ENCODE results near the gene CDH4.
"Not testable (repeated sequence)": the region's sequence is repeated elsewhere in the genome, so short reads cannot be mapped to it uniquely, and the experiment has no call there.

DNA sequence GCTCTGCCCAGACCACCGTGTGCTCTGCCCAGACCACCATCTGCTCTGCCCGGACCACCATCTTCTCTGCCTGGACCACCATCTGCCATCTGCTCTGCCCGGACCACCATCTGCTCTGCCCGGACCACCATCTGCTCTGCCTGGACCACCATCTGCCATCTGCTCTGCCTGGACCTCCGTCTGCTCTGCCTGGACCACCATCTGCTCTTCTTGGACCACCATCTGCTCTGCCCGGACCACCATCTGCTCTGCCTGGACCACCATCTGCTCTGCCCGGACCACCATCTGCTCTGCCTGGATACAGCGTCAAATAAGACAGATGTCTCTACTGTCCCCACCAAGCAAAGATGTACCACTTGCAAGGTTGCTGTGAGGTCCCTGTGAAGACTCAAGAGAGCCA is 154.7 kb downstream of the CDH4 start:
- TF ChIP-seq, protein P1, sequence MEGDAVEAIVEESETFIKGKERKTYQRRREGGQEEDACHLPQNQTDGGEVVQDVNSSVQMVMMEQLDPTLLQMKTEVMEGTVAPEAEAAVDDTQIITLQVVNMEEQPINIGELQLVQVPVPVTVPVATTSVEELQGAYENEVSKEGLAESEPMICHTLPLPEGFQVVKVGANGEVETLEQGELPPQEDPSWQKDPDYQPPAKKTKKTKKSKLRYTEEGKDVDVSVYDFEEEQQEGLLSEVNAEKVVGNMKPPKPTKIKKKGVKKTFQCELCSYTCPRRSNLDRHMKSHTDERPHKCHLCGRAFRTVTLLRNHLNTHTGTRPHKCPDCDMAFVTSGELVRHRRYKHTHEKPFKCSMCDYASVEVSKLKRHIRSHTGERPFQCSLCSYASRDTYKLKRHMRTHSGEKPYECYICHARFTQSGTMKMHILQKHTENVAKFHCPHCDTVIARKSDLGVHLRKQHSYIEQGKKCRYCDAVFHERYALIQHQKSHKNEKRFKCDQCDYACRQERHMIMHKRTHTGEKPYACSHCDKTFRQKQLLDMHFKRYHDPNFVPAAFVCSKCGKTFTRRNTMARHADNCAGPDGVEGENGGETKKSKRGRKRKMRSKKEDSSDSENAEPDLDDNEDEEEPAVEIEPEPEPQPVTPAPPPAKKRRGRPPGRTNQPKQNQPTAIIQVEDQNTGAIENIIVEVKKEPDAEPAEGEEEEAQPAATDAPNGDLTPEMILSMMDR (IDR thresholded peaks at IDR 0.05), result not testable (repeated sequence)
- not testable (repeated sequence) for TF ChIP-seq POLR2A (IDR thresholded peaks at IDR 0.05); EP300 (IDR thresholded peaks at IDR 0.05; ENCODE audit: low read depth); POLR2AphosphoS5 (IDR thresholded peaks at IDR 0.05)
